GM13977 (cell line): ENCODE measurements around the gene MSANTD1.

Experiments
- DNase-seq: peaks from one replicate; pipeline ENCODE4 v3.0.0; 2012; ENCODE audit warnings: low spot score
- CTCF ChIP-seq: IDR thresholded peaks from 2 replicates; pipeline ENCODE4 v1.5.1; 2012; ENCODE audit warnings: mild to moderate bottlenecking, control low read depth; ENCODE audit not compliant: insufficient read depth; ENCODE audit errors: extremely low read depth, missing control alignments
- in situ Hi-C: fragments of 300-500 bp; cut with MboI; formaldehyde crosslinking; loops from one replicate; pipeline ENCODE4 v1.12.0; 2022; ENCODE audit warnings: low sequenced_read_pairs, low pct_unique_long_range_greater_than_20kb, mixed read lengths, inconsistent platforms; ENCODE audit not compliant: unreplicated experiment

MSANTD1 gene

GRCh38 chr4:3283483-3283882 is 34.5 kb downstream of the MSANTD1 start:
- in situ Hi-C loops, result no loop called here
- no peak for DNase-seq
- TF ChIP-seq CTCF, result no peak

- TF ChIP-seq CTCF, result no peak
- DNase-seq, result no peak
- in situ Hi-C loops, result no loop called here
Measured at GRCh38 chr4:3283916-3284315, 35.0 kb downstream of the MSANTD1 start.

- in situ Hi-C loops, result no loop called here
Measured at GRCh38 chr4:3284734-3285557, 36.0 kb downstream of the MSANTD1 start.

GRCh38 chr4:3285558-3286334 is 36.8 kb downstream of the MSANTD1 start:
- no peak for DNase-seq
- in situ Hi-C loops, result no loop called here
- TF ChIP-seq CTCF, result no peak

More at GRCh38 chr4:3284734-3285557, 36.0 kb downstream of the MSANTD1 start:
- DNase-seq, result no peak
- no peak for TF ChIP-seq CTCF

GRCh38 chr4:3286335-3287175 is 37.6 kb downstream of the MSANTD1 start:
- no peak for TF ChIP-seq CTCF
- in situ Hi-C loops, result no loop called here
- DNase-seq, result peak; percentile 88
